ENCODE data around the gene SFTPB.

GRCh38 chr2:85668857-85669142, 801 bp upstream of the SFTPB start:
- TF ChIP-seq CTCF (IDR thresholded peaks at IDR 0.05; ENCODE audit: low read depth, low read length) (no peak), EZH2phosphoT487 (IDR thresholded peaks at IDR 0.05; ENCODE audit: low read depth) (no peak)
